ENCODE measurements around the gene MYOM3.

The MYOM3 gene

DNA sequence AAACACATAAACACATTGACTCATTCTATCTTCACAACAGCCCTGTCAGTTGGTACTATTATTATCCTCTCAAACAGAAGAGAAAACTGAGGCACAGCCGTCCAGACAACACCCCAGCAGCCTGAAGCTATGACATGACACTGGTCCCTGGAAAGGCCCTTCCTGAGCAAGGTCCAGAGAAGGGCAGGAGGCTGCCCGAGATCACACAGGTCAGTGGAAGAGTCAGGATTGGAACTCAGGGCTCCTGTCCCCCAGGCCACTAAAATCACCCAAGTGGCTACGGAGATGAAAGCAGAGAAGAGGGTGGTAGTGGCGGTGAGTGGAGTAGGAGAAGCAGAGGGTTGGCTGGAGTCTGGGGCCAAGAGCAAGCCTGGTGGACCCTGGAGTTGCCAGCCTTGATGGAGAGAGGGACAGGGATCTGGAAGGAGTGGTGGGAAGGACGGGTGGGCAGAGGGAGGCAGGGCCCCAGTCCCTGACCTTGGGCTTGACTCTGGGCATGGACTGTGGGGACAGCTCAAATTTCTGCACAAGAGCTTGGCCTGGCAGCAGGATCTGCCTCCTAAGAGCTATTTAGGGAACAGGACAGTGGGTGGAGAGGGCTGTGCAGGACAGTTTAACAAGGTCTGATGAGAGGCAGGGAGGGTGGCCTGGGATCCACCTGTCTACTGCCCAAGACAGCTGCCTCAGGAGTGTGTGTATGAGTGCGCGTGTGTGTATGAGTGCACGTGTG, 15.8 kb downstream of the MYOM3 start:
- DNase-seq (ENCODE audit: low spot score), result no peak

DNA sequence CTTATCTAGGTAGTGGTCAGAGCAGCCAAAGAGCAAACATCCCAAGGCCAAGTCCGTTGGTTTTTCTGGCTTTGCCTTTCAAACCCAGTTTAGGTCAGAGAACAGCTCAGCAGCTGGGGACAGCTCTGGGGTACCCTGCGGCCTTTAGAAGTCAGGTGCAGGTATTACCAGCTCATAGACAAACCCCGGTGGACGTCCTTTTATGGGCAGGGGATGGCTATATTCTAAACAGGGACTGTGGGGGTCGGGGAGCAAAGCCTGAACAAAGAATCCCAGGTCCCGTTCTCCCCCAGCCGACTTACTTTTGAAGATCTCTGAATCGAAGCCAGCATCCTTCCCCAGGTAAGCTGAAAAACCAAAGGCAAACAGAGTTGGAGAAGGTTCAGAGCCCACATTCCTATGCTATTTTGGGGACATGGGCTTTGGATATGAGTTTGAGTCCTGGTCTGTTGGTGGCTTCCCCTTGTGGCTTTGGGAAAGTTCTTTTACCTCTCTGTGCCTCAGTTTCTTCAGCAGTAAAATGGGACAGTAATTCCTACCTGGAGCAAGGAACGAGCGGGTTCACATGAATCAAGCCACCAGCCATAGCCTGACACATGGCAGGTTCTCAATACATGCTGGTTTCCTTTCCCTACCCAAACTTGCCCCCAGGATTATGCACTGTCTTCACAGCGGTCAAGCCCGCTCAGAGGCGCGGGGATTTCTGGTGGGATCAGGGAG, 16.6 kb downstream of the MYOM3 start:
- no peak for DNase-seq (ENCODE audit: low spot score)

DNA sequence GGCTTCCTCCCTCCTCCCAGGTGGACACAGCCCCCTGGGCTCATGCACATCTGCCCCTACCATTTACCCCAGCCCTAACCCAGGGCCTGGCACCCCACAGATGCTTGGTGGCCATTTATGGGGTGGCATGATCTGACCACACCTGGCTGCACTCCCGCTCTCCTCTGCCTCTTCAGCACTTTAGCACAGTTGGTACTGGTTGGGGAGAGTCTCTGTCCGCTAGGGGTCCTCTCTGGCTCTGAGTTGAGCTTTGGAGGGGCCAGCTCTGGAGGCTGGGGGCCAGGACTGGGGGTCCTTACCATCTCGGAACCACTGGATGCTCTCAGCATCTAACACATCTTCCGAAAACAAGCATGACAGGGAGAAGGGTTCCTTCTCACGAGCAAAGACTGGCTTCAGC, 17.4 kb downstream of the MYOM3 start:
- DNase-seq (ENCODE audit: low spot score), result no peak

DNA sequence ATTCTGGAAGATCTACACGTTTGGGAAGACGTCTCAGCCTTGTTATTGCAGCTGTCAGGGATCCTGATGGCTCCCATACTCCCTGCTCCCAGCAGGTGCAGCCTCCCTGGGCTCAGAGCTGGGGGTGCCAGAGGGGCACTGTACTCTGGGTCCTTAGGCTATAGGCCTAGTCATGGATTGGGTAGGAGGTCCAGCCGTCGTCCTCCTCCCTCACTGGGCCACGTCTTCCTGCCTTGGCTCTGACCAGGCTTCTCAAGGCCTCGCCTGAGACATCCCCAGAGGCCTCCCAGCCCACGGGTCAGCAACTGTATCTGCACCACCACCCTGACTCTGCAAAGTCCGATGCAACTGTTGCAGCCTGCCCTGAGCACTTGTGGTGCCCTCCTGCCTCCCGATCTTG, 18.2 kb downstream of the MYOM3 start:
- DNase-seq (ENCODE audit: low spot score), result no peak

DNA sequence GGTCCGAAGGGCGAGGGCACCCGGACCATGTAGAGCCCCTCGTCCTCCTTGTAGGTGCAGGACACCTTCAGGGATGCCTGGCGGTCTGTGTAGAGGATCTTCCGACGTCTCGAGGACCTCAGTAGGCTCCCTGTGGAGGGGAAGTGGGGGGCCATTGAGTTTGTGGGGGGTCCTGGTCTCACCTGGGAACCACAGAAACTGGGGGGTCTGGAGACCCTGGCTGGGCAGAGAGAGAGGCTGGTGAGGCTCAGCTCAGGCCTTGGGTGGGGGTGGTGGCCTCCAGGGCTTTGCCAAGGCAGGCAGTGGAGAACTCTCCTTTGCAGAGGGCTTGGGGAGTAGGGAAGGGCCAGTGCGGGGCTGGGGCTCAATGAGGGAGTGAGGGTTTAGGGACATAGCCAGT, 19.0 kb downstream of the MYOM3 start:
- DNase-seq (ENCODE audit: low spot score), result no peak

DNA sequence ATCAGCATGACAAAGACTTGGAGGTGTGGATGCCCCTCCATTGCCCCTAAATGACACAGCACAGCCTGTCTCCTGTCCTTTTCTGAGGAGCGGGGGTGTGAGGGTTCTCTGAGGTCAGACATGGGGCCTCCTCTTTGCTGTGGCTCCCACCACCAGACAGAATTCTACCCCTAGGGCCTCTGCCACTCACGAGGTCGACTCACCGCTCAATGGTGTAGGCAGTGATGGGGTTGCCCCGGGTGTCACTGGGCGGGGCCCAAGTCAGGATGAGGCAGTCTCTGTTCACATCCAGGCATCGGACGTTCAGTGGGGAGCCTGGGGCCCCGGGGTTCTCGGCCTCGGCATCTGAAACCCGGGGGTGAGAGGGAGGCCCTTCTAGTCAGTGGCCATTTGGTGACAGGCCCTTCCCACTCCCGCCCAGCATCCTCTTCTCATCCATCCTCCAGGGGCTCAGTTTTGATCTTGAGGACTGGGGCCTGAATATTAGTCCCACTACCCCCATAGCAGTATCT, 19.9 kb downstream of the MYOM3 start:
- DNase-seq (ENCODE audit: low spot score), result no peak

DNA sequence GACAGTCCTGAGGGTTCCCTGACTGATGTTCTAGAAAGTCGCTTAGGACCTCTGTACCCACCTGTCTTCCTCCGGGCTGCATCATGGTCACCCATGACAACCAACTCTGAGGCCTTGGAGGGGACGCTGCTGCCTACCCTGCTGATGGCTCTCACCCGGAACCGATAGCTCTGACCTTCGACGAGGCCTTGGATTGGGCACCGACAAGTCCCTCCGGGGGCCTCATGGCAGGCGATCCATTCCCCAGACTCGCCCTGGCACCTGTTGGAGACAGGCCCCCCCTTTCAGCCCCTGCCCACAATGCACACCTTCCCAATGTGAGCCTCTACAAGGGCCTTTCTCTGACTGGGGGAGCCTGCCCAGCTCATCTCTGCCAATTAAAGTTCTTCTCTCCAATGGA, 21.2 kb downstream of the MYOM3 start:
- no peak for DNase-seq (ENCODE audit: low spot score)

DNA sequence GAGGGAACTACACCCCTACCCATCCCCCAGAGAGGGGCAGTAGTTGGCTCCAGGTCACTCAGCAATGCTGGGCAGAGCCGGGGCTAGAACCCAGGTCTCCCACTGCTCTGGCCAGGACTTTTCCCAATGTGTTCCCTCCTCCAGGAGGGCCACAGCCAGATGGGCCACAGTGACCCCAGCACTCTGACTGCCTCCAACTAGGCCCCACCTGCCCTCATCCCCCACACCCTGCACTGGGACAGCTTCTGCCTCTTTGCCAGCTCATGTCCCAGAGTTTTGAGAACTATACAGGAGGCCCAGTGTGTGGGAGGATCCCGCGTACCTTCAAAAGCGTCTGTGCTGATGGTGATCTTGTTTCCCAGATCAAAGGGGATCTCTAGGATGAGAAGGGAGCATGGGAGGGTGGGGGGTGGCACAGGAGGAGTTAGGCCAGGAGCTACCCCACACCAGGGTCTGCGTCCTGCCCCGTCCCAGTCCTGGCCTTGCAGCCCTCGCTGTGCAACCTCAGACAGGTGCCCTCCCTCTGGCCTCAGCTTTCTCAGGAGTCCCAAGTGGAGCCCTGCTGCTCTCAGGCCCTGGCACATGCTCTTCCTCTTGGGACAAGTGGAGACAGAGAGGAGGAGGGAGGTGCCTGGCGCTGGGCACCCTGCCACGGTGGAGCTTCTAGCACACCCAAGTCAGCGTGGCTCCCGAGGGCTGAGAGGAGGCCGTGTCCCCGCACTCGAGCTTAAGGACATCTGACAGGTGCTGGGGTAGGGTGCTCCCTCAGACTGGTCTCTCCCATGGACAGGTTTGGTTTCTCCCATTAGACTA, 22.0 kb downstream of the MYOM3 start:
- no peak for DNase-seq (ENCODE audit: low spot score)

DNA sequence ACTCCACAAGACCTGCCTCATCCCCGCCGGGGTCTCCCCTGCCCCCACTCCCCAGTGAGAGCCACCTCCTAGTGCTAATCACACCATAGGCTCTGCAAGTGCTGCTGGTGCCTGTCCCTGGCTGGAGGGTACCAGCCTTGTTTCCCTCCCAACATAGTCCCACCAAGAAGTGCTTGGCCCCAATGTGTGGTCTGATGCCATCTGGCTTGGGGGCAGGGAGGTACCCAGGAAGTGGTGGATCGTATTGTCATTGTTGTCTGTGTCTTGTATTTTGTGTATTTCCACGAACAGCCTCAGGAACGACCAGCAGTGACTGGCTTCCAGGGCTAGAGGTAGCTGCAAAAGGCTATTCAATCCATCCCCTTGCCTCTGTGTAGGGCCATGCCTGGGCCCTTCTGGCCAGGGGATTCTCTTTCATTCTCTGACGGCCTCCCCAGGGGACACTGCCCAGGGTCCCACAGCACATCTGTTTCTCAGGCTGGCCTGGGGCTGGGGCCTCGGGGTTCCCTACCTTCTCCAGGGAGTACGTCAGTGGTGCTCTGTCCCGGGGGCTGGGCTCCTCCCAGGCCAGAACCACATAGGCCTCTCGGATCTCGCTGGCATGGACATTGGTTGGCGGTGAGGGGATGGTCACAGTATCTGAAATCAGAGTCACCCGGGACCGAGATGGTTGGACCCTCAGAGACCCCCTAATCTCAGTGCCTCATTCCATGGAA, 22.8 kb downstream of the MYOM3 start:
- no peak for DNase-seq (ENCODE audit: low spot score)

DNA sequence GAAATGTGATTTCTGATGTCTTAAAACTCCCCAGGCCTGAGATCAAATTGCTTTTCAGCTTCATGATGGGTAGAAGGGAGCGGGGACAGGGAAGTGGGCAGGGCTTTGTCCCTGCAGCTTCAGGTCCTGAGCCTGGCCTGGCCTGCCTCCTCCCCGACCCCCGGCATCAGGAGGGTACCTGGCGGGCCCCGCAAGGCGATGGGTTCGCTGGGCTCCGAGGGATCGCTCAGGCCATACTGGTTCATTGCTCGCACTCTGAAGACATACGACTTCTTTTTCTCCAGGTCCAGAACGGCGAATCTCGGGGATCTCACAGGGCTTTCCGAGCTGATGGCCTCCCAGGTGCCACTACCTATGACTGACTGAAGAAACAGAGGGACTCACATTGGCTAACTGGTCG, 25.5 kb downstream of the MYOM3 start:
- no peak for DNase-seq (ENCODE audit: low spot score)

DNA sequence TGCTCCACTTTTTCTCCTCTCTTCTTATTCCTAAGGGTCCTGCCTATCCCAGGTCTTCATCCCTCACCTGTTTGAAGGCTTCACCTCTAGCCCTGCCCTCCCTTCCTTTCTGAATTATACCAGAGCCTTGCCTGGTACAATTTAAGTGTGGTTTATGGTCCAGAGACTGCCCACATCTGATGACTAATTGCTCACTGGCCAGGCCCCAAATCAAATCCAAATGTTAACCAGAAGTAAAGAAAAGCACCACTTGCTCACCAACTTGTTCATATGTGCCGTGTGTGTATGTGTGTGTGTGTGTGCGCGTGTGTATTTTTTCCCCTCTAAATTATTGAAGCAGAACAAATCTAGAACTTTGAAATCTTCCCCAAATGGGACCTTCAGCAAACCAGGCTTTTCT, 26.4 kb downstream of the MYOM3 start:
- DNase-seq (ENCODE audit: low spot score), result no peak

DNA sequence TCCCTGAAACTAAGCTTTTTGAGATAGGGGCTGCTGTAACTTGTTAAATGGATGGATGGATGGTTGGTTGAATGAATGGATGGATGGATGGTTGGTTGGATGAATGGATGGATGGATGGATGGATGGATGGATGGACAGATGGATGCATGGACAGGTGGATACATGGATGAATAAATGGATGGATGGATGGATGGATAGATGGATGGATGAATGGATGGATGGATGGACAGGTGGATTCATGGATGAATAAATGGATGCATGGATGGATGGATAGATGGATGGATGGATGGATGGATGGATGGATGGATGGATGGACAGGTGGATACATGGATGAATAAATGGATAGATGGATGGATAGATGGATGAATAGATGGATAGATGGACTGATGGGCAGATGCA, 26.9 kb downstream of the MYOM3 start:
- no peak for DNase-seq (ENCODE audit: low spot score)

DNA sequence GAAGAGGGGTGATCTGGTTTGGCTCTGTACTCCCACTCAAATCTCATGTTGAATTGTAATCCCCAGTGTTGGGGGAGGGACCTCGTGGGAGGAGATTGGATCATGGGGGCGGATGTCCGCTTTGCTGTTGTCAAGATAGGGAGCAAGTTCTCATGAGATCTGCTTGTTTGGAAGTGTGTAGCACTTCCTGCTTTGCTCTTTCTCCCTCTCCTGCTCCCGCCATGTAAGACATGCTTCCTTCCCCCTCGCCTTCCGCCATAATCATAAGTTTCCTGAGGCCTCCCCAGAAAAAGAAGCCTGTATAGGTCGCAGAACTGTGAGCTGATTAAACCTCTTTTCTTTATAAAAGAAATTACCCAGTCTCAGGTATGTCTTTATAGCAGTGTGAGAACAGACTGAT, 27.9 kb downstream of the MYOM3 start:
- DNase-seq (ENCODE audit: low spot score), result no peak

DNA sequence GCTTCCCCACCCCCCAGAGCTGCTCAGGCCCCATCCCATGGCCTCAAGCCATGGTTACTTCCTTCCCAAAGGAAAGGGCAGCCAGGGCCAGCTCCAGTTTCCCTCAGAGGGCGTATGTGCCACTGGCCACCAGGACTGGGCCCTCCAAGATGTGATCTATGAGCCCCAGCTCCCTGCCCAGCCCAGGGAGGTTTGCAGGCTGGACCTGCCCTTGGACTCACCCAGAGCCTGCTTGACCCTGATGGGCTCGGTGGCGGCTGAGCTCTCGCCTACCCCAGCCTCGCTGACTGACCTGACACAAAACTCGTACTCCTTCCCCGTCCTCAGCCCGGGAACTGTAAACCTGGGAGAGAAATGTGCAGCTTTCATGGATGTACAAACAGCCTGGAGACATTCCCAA, 29.6 kb downstream of the MYOM3 start:
- no peak for DNase-seq (ENCODE audit: low spot score)

DNA sequence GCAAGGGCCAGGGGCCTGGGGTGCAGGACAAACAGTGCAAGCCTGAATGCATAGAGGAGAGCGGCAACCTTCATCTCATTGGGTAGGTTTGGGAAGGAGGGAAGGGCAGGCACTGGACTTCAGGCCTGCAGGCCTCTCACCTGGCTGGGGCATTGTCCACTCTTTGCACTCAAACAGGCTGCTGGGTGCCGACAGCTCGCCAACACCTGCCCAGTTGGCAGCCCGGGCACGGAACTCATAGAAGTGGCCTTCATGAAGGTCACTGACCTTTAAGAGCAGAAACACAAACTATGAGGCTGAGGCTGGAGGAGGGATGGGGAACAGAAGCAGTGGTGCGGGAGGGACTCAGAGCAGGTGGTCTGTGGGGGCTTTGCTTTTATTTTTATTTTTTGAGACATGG, 30.7 kb downstream of the MYOM3 start:
- DNase-seq (ENCODE audit: low spot score), result no peak

DNA sequence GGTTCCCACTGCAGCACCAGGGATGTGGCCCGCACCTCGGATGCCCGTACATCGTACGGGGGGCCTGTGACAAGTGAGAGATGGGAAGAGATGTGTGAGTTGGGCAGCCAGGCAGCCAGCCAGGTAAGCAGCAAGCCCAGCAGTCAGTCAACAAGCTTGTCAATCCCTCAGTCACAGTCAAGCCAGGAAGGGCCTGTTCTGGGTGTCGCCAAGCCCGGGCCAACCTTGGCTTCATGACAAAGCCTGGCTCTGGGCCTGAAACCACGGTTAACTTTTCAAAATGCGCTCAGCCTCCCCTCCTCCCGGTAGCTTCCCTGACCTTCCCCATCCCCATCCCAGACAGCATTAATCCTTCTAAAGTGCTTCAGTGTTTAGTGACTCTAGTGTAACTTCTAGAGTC, 31.8 kb downstream of the MYOM3 start:
- DNase-seq (ENCODE audit: low spot score), result no peak

DNA sequence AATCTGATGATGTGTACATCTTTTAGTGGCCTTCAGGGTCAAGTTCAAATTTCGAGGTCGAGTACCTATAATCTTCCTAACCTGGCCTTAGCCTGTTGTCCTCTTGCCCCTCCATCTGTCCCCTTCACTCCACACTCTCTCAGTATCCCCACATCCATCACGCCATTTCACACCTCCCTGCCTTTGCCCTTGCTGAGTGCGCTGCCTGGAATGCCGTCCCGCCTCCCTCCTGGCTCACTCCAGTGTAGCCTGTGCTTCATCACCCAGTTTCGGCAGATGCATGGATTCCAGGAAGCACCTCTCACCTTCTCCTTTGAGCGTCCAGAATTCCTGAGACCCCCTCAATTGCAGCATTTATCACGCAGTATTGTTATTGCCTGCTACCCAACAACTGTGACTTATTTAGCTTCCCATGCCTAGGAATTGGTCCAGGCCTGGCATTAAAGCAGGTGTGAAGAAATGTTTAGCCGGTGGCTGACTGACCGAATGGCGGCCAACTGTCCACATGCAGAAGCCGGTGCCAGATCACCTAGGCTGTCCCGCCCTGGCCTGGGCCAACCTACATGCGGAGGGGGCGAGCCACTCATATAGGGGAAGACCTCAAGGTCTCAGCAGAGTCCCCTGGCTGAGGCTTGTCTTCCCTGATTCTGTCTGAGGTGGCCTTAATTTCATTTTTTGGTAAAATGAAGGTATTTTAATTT, 34.5 kb downstream of the MYOM3 start:
- no peak for DNase-seq (ENCODE audit: low spot score)

DNA sequence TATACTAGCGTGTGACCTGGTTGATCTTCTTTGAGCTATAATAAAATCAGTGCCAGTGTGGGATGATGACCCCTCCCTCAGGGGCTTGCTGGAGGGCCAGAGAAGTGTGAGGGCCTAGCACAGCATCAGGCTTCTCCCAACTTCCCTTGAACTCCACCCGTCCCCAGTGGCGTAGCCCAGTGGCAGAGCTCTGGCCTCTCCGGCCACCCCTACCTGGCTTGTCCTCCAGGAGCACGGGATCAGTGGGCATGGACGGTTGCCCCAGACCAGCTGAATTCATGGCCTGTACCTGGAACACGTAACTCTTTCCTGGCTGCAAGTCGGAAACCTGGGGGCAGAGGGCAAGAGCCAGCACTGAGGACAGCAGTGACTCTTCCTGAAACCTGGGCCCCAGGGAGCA, 36.0 kb downstream of the MYOM3 start:
- DNase-seq (ENCODE audit: low spot score), result no peak

DNA sequence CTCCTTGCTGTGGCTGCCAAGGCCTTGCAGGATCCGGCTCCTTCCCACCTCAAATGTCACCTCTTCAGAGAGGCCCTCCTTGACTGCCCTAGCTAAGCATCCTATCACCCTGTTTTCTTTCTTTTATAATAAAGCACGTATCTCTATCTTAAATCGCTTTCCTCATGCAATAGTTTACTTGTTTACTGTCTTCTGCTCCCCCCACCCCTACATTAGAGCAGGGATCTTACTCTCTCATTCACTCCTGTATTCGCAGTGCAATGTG, 36.4 kb downstream of the MYOM3 start:
- no peak for DNase-seq (ENCODE audit: low spot score)

DNA sequence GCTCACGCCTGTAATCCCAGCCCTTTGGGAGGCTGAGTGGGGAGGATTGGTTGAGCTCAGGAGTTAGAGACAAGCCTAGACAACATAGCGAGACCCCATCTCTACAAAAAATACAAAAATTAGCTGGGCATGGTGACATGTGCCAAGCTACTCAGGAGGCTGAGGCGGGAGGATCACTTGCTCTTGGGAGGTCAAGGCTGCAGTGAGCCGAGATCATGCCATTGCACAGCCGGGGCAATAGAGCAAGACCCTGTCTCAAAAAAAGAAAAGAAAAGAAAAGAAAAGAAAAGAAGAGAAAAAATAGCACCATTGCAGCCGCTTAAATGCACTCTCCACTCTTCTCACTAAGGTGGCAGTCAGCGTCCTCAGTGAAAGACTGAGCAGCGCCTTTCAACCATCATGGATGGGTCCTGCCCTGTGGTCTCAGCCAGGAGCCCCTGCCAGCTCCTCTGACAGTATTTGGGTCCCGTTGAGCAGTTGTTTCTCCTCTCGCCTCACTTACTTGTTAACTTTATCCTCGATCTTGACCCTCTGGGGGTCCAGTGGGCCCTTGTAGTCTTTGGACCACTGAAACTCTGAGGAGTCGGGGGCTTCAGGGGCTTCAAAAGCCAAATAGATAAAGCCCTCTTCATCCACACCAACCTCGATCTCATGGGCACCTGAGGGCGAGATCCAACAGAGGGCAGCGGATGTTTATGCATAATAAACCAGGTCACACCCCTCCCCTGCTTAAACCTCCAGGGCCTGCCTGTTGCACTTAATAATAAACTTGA, 36.9 kb downstream of the MYOM3 start:
- DNase-seq (ENCODE audit: low spot score), result no peak

DNA sequence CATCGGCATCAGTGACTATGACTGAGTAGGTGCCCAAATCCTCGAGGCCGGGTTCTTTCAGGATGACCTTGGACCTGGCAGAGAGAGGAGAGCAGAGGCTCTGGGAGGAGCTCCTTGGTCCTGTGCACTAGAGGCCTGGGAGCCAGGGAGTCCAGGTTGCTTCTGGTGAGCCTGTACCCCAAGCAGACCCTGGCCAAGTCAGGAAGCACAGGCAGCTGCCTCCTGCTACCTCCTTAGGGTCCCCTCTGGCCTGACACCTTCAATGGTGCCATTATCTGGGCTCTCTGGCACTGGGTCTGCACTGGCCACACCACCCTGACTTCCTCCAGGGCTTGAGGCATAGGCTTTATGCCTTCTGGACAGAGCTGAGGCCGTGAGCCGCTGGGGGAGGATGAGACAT, 37.7 kb downstream of the MYOM3 start:
- DNase-seq (ENCODE audit: low spot score), result no peak

Measured in putamen (tissue), 1 donor.